ENCODE data around the gene TP53BP2. TPM values are rescaled to one million over a fixed set of nuclear protein-coding genes. Genes with fewer than 3 reads are reported as not detected.
"Not testable (repeated sequence)": the region's sequence is repeated elsewhere in the genome, so short reads cannot be mapped to it uniquely, and the experiment has no call there.

Gene TP53BP2, protein sequence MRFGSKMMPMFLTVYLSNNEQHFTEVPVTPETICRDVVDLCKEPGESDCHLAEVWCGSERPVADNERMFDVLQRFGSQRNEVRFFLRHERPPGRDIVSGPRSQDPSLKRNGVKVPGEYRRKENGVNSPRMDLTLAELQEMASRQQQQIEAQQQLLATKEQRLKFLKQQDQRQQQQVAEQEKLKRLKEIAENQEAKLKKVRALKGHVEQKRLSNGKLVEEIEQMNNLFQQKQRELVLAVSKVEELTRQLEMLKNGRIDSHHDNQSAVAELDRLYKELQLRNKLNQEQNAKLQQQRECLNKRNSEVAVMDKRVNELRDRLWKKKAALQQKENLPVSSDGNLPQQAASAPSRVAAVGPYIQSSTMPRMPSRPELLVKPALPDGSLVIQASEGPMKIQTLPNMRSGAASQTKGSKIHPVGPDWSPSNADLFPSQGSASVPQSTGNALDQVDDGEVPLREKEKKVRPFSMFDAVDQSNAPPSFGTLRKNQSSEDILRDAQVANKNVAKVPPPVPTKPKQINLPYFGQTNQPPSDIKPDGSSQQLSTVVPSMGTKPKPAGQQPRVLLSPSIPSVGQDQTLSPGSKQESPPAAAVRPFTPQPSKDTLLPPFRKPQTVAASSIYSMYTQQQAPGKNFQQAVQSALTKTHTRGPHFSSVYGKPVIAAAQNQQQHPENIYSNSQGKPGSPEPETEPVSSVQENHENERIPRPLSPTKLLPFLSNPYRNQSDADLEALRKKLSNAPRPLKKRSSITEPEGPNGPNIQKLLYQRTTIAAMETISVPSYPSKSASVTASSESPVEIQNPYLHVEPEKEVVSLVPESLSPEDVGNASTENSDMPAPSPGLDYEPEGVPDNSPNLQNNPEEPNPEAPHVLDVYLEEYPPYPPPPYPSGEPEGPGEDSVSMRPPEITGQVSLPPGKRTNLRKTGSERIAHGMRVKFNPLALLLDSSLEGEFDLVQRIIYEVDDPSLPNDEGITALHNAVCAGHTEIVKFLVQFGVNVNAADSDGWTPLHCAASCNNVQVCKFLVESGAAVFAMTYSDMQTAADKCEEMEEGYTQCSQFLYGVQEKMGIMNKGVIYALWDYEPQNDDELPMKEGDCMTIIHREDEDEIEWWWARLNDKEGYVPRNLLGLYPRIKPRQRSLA
- total RNA-seq, result 24.9 TPM
- long read RNA-seq, full-length matches to known transcripts, result 10 of 24 reads
- long read RNA-seq, partial matches to known transcripts, result 9 of 24 reads
- long read RNA-seq, other reads (novel, unspliced or antisense), result 5 of 24 reads

DNA sequence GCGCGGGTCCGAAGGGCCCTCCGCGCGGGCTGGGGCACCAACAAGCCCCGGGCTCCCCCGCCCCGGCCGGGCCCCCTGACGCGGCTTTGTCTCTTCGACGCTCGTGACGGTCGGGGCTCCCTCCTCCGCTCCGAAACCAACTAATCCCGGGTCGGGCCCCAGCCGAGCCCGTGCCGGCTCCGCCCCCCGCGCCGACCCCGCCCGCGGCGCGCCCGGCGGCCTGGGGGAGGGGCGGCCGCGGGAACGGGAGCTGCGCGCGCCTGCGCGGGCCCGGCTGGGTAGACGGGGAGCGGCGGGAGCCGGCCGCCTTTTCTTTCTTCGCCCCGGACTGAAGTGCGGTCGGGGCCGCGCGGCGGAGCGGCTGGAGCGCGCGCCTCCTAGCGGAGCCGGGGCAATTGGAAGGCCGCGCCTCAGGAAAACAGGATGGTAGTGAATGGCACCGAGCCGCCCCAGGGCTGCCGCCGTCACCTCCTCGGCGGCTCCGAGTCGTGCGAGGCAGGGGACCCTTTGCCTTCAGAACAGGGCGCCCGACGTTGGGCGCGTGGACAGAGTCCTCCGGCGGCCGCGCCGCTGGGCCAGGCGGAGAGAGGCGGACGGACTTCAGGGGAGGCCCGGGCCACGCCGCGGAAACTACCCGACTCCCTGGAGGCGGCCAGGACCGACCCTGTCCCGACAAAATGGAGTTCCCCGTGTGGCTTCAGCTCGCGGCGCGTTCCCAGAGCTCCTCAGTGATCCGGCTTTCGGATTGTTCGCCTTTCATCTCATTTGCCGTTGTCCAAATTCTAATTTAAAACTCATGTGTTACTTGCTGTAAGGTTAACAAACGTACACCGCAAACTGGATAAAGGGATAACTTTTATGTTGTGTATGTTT, at the start of gene TP53BP2:
Gene TP53BP2, minus strand, starts transcription at position 138 of the 873 bp plus-strand sequence. CDS start 267 bp downstream, outside the sequence.
- intact Hi-C loops (cut with DNase I), result loop anchor here (2.0 to 5.0 kb wide), 4 partner anchors 33 to 137 kb away; no protein-coding TSS in a partner anchor
- peak; percentile 95 for DNase-seq (ENCODE audit: low spot score)

DNA sequence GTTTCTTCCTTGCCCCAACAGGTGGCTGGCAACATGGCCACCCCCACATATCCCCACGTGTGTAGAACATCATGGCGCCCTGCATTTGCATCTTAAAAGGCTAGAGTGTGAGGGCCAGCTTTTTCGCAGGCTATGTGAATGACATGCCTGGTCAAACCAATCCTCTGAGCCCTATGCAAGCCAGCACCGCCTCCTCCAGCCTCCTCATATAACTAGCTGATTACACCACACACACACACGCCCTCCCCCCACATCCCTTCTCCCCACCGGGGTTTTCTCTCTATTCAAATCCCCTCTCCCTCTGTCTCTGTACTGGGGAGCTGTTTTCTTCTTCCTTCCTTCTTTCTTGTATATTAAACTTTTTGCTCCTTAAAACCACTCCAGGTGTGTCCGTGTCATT, 44.7 kb upstream of the TP53BP2 start:
- DNase-seq (ENCODE audit: low spot score); intact Hi-C loops (cut with DNase I): not testable (repeated sequence)

DNA sequence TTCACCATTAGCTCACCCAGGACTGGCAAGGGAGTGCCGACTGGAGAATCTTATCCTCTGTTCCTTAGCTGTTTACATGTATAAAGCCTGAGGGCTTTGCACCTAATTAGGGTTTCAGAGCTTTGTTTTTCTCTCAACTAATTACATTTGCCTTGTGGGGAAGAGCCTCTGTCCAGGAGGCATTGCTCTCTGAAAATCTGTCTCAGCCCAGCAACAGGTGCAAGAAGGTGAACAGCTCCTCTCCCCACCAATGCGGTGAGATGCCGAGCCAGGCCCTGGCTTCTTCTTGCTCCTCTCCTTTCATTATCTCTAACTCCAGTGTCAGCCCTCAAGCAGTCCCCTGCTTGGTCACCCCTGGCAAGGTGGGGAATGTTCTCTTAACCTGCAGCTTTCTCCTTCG, 43.6 kb upstream of the TP53BP2 start:
- not testable (repeated sequence) for DNase-seq (ENCODE audit: low spot score)
- intact Hi-C loops (cut with DNase I), result loop anchor here (5.0 kb wide), 1 partner anchor 42 kb away; the partner anchor contains the start of gene TP53BP2

DNA sequence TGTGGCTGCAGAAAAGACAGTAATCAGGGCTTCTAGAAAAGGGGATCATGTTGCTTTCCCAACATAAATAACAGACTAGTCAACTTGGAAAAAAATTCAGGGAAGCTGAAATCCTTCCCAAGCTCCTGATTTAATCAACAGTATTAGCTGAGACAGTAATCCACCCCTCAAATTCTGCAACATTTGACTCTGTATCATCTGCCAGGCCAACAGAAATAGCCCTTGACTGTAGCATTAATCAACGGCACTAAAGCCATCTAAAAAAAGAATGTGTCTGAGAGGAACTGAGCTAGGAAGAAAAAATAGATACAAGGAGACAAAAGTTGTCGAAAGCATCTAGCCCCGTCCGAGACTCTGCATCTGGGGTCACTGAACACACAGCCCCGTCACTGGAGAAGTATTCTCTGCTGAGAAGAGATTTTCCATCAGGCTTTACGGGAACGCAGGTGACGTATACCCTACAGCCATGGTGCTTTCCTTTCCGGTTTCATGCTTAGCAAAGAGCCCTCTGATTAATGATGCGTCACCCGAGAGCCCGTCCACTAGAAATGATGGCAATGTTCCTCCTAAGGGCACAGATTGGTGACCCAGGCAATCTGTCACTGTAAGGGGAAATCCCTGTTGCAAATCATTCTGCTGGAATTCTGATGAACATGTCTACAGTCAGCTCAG, 42.1 kb upstream of the TP53BP2 start:
- intact Hi-C loops (cut with DNase I), result loop anchor here (5.0 kb wide), 1 partner anchor 41 kb away; the partner anchor contains the start of gene TP53BP2

DNA sequence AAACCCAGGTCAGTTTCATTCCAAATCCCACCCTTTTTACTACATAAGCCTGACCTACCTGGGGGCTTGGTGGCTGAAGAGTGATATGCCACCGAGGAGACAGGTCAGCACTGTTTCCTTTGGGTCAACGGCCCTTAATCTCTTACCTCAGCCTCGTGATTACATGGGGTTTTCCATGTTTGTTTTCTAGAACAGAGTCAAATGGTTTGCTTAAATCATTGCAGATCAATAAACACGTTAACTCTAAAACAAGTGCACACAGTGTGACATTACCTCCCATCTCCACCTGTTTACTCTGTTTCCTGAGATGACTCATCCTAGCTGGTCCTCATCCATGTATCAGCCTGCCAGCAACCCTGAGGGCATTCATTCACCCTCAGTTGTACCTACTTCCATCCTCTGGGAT, 40.8 kb upstream of the TP53BP2 start:
- intact Hi-C loops (cut with DNase I), result loop anchor here (5.0 kb wide), 1 partner anchor 39 kb away; the partner anchor contains the start of gene TP53BP2
- DNase-seq (ENCODE audit: low spot score), result no peak

More for the DNA sequence above, 42.1 kb upstream of the TP53BP2 start:
- no peak for DNase-seq (ENCODE audit: low spot score)

DNA sequence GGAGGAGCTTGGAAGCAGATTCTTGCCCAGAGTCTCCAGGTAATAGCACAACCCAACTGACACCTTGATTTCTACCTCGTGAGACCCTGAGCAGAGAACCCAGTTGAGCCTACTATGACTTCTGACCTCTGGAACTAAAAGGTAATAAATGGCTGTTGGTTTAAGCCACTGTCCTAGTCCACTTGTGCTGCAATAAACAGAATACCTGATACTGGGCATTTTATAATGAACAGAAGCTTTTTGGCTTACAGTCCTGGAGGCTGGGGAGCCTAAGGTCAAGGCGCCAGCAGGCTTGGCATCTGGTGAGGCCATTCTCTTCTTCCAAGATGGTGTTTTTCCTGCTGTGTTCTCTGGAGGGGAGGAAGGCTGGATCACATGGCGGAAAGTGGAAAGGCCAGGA, 39.9 kb upstream of the TP53BP2 start:
- no peak for DNase-seq (ENCODE audit: low spot score)
- intact Hi-C loops (cut with DNase I), result loop anchor here (5.0 kb wide), 1 partner anchor 38 kb away; the partner anchor contains the start of gene TP53BP2

DNA sequence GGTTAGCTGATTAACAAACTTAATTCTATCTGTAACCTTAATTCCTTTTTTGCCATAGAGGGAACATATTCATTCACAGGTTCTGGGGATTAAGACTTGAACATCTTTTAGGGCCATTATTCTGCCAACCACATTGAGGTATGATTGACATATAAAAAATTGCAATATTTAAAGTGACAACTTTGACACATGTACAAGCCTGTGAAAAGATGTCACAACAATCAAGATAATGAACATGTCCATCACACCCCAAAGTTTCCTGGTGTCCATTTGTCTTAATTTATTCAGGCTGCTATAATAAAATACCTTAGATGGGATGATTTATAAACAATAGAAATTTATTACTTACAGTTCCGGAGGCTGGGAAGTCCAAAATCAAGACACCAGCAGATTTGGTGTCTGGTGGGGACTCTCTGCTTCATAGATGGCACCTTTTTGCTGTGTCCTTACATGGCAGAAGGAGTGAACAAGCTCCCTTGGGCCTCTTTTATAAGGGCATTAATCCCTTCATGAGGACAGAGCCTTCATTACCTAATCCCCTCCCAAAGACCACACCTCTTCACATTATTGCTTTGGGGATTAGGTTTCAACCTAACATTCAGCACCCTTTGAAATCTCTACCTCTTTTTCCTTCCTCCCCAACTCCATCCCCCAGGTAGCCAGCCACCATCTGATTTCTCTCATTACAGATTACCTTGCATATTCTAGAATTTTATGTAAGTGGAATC, 33.0 kb upstream of the TP53BP2 start:
- intact Hi-C loops (cut with DNase I), result no loop called here
- no peak for DNase-seq (ENCODE audit: low spot score)

DNA sequence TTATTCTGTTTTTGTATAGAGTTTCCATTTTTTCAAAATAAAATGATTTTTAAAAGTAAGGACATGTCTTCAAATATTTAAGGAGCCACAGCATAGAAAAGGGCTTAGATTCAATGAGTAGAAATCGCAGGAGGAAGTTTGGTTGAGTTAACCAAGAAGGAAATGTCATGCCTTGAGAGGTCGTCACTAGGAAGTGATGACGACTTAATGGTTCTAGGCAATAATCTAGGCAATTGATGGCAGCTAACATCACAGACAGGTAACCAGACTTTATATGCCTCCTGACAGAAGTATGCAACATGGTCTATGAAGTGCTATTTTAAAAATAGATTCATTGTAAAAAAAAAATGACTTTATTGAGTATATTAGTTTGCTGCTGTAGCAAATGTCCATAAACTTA, 32.1 kb upstream of the TP53BP2 start:
- intact Hi-C loops (cut with DNase I), result no loop called here
- no peak for DNase-seq (ENCODE audit: low spot score)

DNA sequence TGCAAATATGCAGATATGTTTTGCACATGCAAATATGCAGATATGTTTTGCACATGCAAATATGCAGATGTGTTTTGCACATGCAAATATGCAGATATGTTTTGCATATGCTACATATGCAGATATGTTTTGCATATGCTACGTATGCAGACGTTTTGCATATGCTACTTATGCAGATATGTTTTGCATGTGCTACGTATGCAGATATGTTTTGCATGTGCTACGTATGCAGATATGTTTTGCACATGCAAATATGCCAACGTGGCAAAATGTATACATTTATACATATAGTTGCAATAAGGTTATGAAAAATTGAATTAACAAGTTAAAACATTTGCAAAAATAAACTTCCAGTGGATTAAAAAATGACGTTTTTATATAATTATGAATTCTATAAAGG, 30.8 kb upstream of the TP53BP2 start:
- intact Hi-C loops (cut with DNase I), result no loop called here
- DNase-seq (ENCODE audit: low spot score), result no peak

DNA sequence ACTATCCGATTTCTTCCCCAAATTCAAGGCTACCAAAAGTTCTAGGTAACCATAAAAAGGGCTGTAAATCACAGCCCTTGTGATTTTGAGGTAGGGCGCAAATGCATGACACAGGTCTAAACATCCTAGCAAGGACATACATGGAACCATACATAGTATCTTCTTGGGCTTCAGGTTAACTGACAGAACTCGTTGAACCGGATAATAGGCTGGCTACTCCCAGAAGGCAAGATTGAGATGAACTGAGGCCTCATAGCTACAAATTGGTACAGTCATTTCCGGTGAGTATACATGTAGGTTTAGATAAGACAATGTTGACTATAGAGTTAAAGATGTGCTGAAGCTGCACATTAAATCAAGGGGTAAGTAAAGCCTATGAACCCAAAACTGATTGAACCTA, 27.3 kb upstream of the TP53BP2 start:
- no peak for DNase-seq (ENCODE audit: low spot score)
- intact Hi-C loops (cut with DNase I), result no loop called here

DNA sequence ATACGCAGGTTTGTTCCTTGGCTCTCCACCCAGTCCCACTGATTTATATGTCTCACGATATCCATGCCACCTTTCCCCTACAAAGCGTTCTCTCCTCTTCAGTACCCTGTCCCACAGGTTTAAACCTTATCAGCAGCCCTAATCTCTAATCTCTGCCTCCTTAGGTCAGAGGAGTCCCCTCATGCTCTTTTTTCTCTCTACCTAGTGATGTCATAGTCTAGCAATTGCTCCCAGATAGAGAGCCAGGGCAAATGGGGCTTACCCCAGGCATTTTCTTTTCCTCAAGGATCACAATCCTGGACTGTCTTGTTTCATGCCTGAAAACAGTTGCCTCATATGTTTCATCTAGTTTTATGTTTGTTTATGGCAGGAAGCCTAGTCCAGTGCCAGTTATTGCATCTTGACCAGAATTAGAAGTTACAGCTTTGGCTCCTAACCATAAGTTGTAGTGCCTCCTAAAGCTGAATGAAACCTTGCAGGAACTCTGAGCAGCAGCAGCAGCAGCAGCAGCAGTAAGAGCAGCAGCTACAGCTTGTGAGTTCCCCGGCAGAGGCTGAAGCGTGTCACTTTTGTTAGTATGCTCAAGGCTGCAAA, 26.7 kb upstream of the TP53BP2 start:
- no peak for DNase-seq (ENCODE audit: low spot score)
- intact Hi-C loops (cut with DNase I), result no loop called here

DNA sequence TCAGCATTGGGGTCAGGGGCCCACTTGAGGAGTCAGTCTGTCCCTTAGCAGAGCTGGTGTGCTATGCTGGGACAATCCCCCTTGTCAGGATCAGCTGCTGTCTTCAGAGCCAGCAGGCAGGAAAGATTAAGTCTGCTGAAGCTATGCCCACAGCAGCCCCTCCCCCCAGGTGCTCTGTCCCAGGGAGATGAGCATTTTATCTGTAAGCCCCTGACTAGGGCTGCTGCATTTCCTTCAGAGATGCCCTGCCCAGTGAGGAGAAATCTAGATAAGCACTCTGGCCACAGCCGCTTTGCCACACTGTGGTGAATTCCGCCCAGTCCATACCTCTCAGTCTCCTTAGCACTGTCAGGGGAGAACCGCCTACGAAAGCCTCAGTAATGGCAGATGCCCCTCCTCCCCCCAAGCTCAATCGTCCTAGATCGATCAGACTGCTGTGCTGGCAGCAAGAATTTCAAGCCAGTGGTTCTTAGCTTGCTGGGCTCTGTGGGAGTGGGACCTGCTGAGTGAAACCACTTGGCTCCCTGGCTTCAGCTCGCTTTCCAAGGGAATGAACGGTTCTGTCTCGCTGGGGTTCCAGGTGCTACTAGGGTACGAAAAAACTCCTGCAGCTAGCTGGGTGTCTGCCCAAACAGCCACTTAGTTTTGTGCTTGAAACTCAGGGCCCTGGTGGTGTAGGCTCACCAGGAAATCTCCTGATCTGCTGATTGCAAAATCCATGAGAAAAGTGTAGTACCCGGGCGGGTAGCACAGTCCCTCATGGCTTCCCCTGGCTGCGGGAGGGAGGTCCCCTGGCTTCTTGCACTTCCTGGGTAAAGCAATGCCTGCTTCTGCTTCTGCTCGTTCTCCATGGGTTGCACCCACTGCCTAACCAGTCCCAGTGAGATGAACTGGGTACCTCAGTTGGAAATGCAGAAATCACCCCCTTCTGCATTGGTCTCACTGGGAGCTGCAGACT, 25.1 kb upstream of the TP53BP2 start:
- intact Hi-C loops (cut with DNase I), result no loop called here
- DNase-seq (ENCODE audit: low spot score), result no peak

DNA sequence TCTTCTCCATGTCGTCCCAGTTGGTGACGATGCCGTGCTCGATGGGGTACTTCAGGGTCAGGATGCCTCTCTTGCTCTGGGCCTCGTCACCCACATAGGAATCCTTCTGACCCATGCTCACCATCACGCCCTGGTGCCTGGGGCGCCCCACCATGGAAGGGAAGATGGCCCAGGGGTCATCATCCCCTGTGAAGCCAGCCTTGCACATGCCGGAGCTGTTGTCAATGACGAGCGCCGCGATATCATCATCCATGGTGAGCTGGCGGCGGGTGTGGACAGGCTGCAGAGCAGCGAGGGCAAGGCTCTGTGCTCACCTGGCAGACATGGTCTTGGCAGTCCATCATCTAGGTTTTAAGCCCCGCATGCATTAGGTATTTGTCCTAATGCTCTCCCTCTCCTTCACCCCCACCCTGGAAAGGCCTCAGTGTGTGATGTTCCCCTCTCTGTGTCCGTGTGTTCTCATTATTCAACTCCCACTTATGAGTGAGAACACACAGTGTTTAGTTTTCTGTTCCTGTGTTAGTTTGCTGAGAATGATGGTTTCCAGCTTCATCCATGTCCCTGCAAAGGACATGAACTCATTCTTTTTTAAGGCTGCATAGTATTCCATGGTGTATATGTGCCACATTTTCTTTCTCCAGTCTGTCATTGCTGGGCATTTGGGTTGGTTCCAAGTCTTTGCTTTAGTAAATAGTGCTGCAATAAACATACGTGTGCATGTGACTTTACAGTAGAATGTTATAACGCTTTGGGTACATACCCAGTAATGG, 19.0 kb upstream of the TP53BP2 start:
- DNase-seq (ENCODE audit: low spot score); intact Hi-C loops (cut with DNase I): not testable (repeated sequence)

DNA sequence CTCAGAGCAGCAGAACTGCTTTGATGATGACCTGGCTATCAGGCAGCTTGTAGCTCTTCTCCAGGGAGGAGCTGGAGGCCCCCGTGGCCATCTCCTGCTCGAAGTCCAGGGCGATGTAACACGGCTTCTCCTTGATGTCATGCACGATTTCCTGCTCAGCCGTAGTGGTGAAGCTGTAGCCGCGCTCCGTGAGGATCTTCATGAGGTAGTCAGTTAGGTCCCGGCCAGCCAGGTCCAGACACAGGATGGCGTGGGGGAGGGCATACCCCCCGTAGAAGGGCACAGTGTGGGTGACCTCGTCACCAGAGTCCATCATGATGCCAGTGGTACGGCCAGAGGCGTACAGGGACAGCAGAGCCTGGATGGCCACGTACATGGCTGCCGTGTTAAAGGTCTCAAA, 18.3 kb upstream of the TP53BP2 start:
- no peak for DNase-seq (ENCODE audit: low spot score)
- intact Hi-C loops (cut with DNase I), result no loop called here

DNA sequence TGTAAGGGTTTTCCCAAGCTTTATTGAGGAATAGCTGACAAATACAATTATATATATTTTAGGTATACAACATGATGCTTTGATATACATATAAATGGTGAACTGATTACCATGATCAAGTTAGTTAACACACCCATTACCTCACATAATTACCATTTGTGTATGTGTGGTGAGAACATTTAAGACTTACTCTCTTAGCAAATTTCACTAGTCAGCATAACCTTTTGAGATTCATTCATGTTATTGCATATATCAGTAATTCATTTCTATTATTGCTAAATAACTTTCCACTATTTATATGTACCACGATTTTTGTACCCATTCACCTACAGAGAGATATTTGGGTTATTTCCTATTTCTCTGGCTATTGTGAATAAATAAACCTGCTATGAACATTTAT, 16.2 kb upstream of the TP53BP2 start:
- no peak for DNase-seq (ENCODE audit: low spot score)
- intact Hi-C loops (cut with DNase I), result no loop called here

Data from cardiac septum (tissue), 1 donor.